H1 (cell line): ENCODE data around the gene HLA-E. TPM values are rescaled to one million over a fixed set of nuclear protein-coding genes. Genes with fewer than 3 reads are reported as not detected.

Experiments
- ASH2L ChIP-seq: fragments of 200-600, 300-600 bp; sonication (generic); IDR thresholded peaks from one replicate; pipeline ENCODE4 v1.7.1; 2017; ENCODE audit warnings: low read length
- BRCA1 ChIP-seq: IDR thresholded peaks from 2 replicates; pipeline ENCODE4 v1.6.1; 2012; ENCODE audit warnings: low read depth, low read length, improper control_type of control experiment
- CBX5 ChIP-seq: fragments of 300-800, 300-1000 bp; sonication (generic); IDR thresholded peaks from 2 replicates; pipeline ENCODE4 v1.7.1; 2016; ENCODE audit warnings: antibody characterized with exemption, low read length, low read depth
- CEBPB ChIP-seq: IDR thresholded peaks from 2 replicates; pipeline ENCODE4 v1.6.1; 2012; ENCODE audit warnings: low read depth, low read length
- EGR1 ChIP-seq: IDR thresholded peaks from 2 replicates; pipeline ENCODE4 v1.6.1; 2011; ENCODE audit warnings: low read depth, low read length, borderline replicate concordance
- EZH2 ChIP-seq: fragments of 200-600 bp; sonication (generic); IDR thresholded peaks from 2 replicates; pipeline ENCODE4 v1.7.1; 2012; ENCODE audit warnings: low read depth, mild to moderate bottlenecking, moderate library complexity, low read length, inconsistent platforms; ENCODE audit not compliant: severe bottlenecking
- GTF2F1 ChIP-seq: IDR thresholded peaks from 2 replicates; pipeline ENCODE4 v1.6.1; 2012; ENCODE audit warnings: low read depth, low read length, improper control_type of control experiment, borderline replicate concordance
- HDAC2 ChIP-seq, 2 experiments: fragments of 300-600 bp in 1 of 2; sonication (generic) in 1 of 2; IDR thresholded peaks; 2 replicates each; pipeline ENCODE4 v1.6.1; 2011 to 2012; ENCODE audit warnings: low read depth in 2 of 2, low read length in 2 of 2, mild to moderate bottlenecking in 2 of 2, moderate library complexity in 2 of 2, borderline replicate concordance in 1 of 2, inconsistent platforms in 1 of 2
- HDAC6 ChIP-seq: IDR thresholded peaks from one replicate; pipeline ENCODE4 v1.7.1; 2012; ENCODE audit warnings: low read depth, mild to moderate bottlenecking, inconsistent platforms, low read length, moderate library complexity
- JUN ChIP-seq: IDR thresholded peaks from 2 replicates; pipeline ENCODE4 v1.6.1; 2011; ENCODE audit warnings: low read depth, mild to moderate bottlenecking, improper control_type of control experiment, low read length
- KDM1A ChIP-seq: fragments of 200-600, 300-600 bp; sonication (generic); IDR thresholded peaks from 2 replicates; pipeline ENCODE4 v1.7.1; 2016; ENCODE audit warnings: mild to moderate bottlenecking, low read length, borderline replicate concordance
- KDM4A ChIP-seq: IDR thresholded peaks from one replicate; pipeline ENCODE4 v1.7.1; 2012; ENCODE audit warnings: low read depth, mild to moderate bottlenecking, moderate library complexity, low read length, inconsistent platforms; ENCODE audit not compliant: severe bottlenecking
- NRF1 ChIP-seq: IDR thresholded peaks from 2 replicates; pipeline ENCODE4 v1.6.1; 2011; ENCODE audit warnings: mild to moderate bottlenecking, low read depth, low read length, improper control_type of control experiment
- POU5F1 ChIP-seq: IDR thresholded peaks from 2 replicates; pipeline ENCODE4 v1.6.1; 2011; ENCODE audit warnings: low read depth, mild to moderate bottlenecking, low read length, moderate library complexity
- RFX5 ChIP-seq: IDR thresholded peaks from 2 replicates; pipeline ENCODE4 v1.6.1; 2011; ENCODE audit warnings: low read depth, low read length, improper control_type of control experiment, borderline replicate concordance
- SAP30 ChIP-seq: fragments of 300-600 bp; sonication (generic); IDR thresholded peaks from 2 replicates; pipeline ENCODE4 v1.7.1; 2012; ENCODE audit warnings: low read length, moderate library complexity, mild to moderate bottlenecking, inconsistent platforms; ENCODE audit not compliant: insufficient read depth, insufficient replicate concordance
- SIN3A ChIP-seq, 2 experiments: IDR thresholded peaks in 1 of 2; conservative IDR thresholded peaks in 1 of 2; 2 replicates each; pipeline ENCODE4 v1.6.1; 2011 to 2012; ENCODE audit warnings: low read length in 2 of 2, improper control_type of control experiment in 1 of 2, low read depth in 1 of 2, mild to moderate bottlenecking in 1 of 2
- SIRT6 ChIP-seq: IDR thresholded peaks from one replicate; pipeline ENCODE4 v1.7.1; 2012; ENCODE audit warnings: low read length, inconsistent platforms
- SP2 ChIP-seq: IDR thresholded peaks from 2 replicates; pipeline ENCODE4 v1.6.1; 2012; ENCODE audit warnings: mild to moderate bottlenecking, low read length, inconsistent platforms
- SUZ12 ChIP-seq: fragments of 200-600 bp; sonication (generic); IDR thresholded peaks from 2 replicates; pipeline ENCODE4 v1.6.1; 2012; ENCODE audit warnings: mild to moderate bottlenecking, inconsistent platforms, low read length, moderate library complexity, mixed read lengths
- TAF7 ChIP-seq: optimal IDR thresholded peaks from 2 replicates; pipeline ENCODE3; 2011; ENCODE audit warnings: low read depth, mild to moderate bottlenecking, inconsistent platforms, low read length, moderate library complexity, borderline replicate concordance
- USF2 ChIP-seq: IDR thresholded peaks from 2 replicates; pipeline ENCODE4 v1.6.1; 2011; ENCODE audit warnings: low read length, improper control_type of control experiment
- ZNF274 ChIP-seq: IDR thresholded peaks from 2 replicates; pipeline ENCODE4 v1.7.0; 2012; ENCODE audit warnings: low read length, borderline replicate concordance; ENCODE audit errors: extremely low read depth
- polyA plus RNA-seq, 7 experiments: library from polyadenylated mRNA; depleted of rRNA in 3 of 7; stranded (reverse) in 5 of 7; unstranded in 2 of 7; fragments of >200 nt in 5 of 7; fragments of 200-250 nt in 2 of 7; gene quantifications; 1 replicate in 5 of 7; 2 replicates in 1 of 7; 4 replicates in 1 of 7; pipeline versions ENCODE4 v1.2.1 to v1.2.3, GENCODE V29; 2011 to 2013; ENCODE audit warnings: missing spikeins in 2 of 7, mixed read lengths in 2 of 7
- total RNA-seq: library from RNA; stranded (reverse); fragmentation: NEBNext Ultra II Directional; extraction: Animal tissue kit (Norgen Biotek cat#: 25700); gene quantifications from 2 replicates; pipeline ENCODE4 v1.2.1, GENCODE V29; 2021

The HLA-E gene
- total and polyA plus RNA-seq, 2 of the 8 experiments (the other 6 are each of a cell fraction or from before 2014, with no cell fraction given), result 20.2 to 28.0 TPM

- TF ChIP-seq SUZ12 (no peak), CEBPB (no peak), SAP30 (peak; percentile 88), BRCA1 (no peak), EZH2 (no peak), CBX5 (no peak), HDAC2 (IDR thresholded peaks at IDR 0.05; ENCODE audit: borderline replicate concordance in 1 of 2, low read depth in 2 of 2, low read length in 2 of 2) (no peak), POU5F1 (no peak), RFX5 (no peak), EGR1 (no peak), TAF7 (no peak), KDM4A (no peak), NRF1 (peak; percentile 11; the same call in 1 of the 2 replicates), ZNF274 (no peak), SP2 (no peak), GTF2F1 (no peak), SIN3A (conservative IDR thresholded peaks at IDR 0.05 in 1 of 2, IDR thresholded peaks at IDR 0.05 in 1 of 2; ENCODE audit: low read depth in 1 of 2, low read length in 2 of 2) (peak; percentile 81 to 85; a peak in 3 of 4 replicates), KDM1A (no peak), ASH2L (no peak), JUN (no peak), SIRT6 (no peak), HDAC6 (no peak), USF2 (no peak)
These were observed 52.5 kb downstream of the HLA-E start (continued) for GRCh38 chr6:30541515-30542403.
